ENCODE data around the gene EPB41L1.
"Not testable (repeated sequence)": the region's sequence is repeated elsewhere in the genome, so short reads cannot be mapped to it uniquely, and the experiment has no call there.

EPB41L1 gene

GRCh38 chr20:36126836-36127527, 27.6 kb upstream of the EPB41L1 start:
- DNase-seq: no peak

GRCh38 chr20:36128463-36129159, 25.9 kb upstream of the EPB41L1 start:
- no peak for DNase-seq

- DNase-seq: no peak
Observed at GRCh38 chr20:36129160-36129543, 25.4 kb upstream of the EPB41L1 start.

- no peak for DNase-seq
Observed at GRCh38 chr20:36130390-36130789, 24.1 kb upstream of the EPB41L1 start.

GRCh38 chr20:36132802-36133211, 21.7 kb upstream of the EPB41L1 start:
- DNase-seq: no peak

- no peak for DNase-seq
Observed at GRCh38 chr20:36133821-36134220, 20.7 kb upstream of the EPB41L1 start.

GRCh38 chr20:36135159-36135558, 19.4 kb upstream of the EPB41L1 start:
- no peak for DNase-seq

GRCh38 chr20:36135821-36136220, 18.7 kb upstream of the EPB41L1 start:
- no peak for DNase-seq

- not testable (repeated sequence) for DNase-seq
Observed at GRCh38 chr20:36137313-36137712, 17.2 kb upstream of the EPB41L1 start.

- no peak for DNase-seq
Observed at GRCh38 chr20:36141310-36141709, 13.2 kb upstream of the EPB41L1 start.

- no peak for DNase-seq
Observed at GRCh38 chr20:36144336-36144735, 10.2 kb upstream of the EPB41L1 start.

- DNase-seq: no peak
Observed at GRCh38 chr20:36145877-36146707, 8.4 kb upstream of the EPB41L1 start.

- no peak for DNase-seq
Observed at GRCh38 chr20:36147690-36148089, 6.8 kb upstream of the EPB41L1 start.

- DNase-seq: no peak
Observed at GRCh38 chr20:36148439-36148838, 6.1 kb upstream of the EPB41L1 start.

- no peak for DNase-seq
Observed at GRCh38 chr20:36149012-36149411, 5.5 kb upstream of the EPB41L1 start.

GRCh38 chr20:36149469-36149868, 5.1 kb upstream of the EPB41L1 start:
- no peak for DNase-seq

- DNase-seq: no peak
Observed at GRCh38 chr20:36150489-36150846, 4.1 kb upstream of the EPB41L1 start.

- DNase-seq: no peak
Observed at GRCh38 chr20:36150847-36151539, 3.5 kb upstream of the EPB41L1 start.

GRCh38 chr20:36152261-36152660, 2.3 kb upstream of the EPB41L1 start:
- DNase-seq: no peak

GRCh38 chr20:36153204-36153603, 1.3 kb upstream of the EPB41L1 start:
- no peak for DNase-seq

GRCh38 chr20:36153736-36154699, 522 bp upstream of the EPB41L1 start:
- no peak for DNase-seq

- no peak for DNase-seq
Observed at GRCh38 chr20:36155629-36155971, 1.1 kb downstream of the EPB41L1 start.
